ENCODE results near the gene NBAS. TPM values are rescaled to one million over a fixed set of nuclear protein-coding genes. Genes with fewer than 3 reads are reported as not detected.

Gene NBAS
- total and polyA plus RNA-seq, 2 of the 13 experiments (the other 11 are each of a cell fraction or from before 2014, with no cell fraction given), result 33.6 to 58.7 TPM

DNA sequence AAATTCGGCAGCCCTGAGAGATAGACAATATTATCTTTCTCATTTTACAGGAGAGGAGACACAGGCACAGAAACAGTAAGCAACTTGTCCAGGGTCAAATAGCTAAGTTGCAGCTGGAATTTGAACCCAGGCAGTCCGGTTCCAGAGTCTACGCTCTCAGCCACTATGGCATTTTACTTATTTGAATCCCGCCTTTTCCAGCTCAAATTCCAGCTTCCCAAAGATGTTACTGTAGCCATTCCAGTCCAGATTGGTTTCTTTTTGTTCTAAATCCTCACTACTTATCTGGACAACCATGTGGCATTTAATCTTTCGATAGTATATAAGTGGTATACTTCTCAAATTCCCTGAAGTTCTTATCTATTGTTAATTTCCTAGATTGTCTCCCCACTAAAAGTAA lies 125.7 kb downstream of the NBAS start (continued):
- TF ChIP-seq, protein P1, sequence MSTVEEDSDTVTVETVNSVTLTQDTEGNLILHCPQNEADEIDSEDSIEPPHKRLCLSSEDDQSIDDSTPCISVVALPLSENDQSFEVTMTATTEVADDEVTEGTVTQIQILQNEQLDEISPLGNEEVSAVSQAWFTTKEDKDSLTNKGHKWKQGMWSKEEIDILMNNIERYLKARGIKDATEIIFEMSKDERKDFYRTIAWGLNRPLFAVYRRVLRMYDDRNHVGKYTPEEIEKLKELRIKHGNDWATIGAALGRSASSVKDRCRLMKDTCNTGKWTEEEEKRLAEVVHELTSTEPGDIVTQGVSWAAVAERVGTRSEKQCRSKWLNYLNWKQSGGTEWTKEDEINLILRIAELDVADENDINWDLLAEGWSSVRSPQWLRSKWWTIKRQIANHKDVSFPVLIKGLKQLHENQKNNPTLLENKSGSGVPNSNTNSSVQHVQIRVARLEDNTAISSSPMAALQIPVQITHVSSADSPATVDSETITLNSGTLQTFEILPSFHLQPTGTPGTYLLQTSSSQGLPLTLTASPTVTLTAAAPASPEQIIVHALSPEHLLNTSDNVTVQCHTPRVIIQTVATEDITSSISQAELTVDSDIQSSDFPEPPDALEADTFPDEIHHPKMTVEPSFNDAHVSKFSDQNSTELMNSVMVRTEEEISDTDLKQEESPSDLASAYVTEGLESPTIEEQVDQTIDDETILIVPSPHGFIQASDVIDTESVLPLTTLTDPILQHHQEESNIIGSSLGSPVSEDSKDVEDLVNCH (CRISPR knock-in tag; IDR thresholded peaks at IDR 0.05), result no peak
- TF ChIP-seq, protein P2, sequence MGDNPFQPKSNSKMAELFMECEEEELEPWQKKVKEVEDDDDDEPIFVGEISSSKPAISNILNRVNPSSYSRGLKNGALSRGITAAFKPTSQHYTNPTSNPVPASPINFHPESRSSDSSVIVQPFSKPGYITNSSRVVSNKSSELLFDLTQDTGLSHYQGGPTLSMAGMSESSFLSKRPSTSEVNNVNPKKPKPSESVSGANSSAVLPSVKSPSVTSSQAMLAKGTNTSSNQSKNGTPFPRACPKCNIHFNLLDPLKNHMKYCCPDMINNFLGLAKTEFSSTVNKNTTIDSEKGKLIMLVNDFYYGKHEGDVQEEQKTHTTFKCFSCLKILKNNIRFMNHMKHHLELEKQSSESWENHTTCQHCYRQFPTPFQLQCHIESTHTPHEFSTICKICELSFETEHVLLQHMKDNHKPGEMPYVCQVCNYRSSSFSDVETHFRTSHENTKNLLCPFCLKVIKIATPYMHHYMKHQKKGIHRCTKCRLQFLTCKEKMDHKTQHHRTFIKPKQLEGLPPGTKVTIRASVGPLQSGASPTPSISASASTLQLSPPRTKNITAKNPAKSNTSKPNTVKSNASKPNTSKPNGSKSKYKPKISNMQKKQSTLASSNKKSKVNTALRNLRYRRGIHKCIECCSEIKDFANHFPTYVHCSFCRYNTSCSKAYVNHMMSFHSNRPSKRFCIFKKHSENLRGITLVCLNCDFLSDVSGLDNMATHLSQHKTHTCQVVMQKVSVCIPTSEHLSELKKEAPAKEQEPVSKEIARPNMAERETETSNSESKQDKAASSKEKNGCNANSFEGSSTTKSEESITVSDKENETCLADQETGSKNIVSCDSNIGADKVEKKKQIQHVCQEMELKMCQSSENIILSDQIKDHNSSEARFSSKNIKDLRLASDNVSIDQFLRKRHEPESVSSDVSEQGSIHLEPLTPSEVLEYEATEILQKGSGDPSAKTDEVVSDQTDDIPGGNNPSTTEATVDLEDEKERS (CRISPR knock-in tag; IDR thresholded peaks at IDR 0.05), result no peak
- peak; percentile 75 for TF ChIP-seq ASH2L (IDR thresholded peaks at IDR 0.05; ENCODE audit: insufficient read length, low read depth, low read length)
- TF ChIP-seq ZNF839 (CRISPR knock-in tag; IDR thresholded peaks at IDR 0.05; ENCODE audit: borderline replicate concordance), result no peak
- no peak for TF ChIP-seq MAFG (CRISPR knock-in tag; IDR thresholded peaks at IDR 0.05)
- no peak for TF ChIP-seq RORA (CRISPR knock-in tag; IDR thresholded peaks at IDR 0.05)
- no peak for TF ChIP-seq MTF2 (CRISPR knock-in tag; IDR thresholded peaks at IDR 0.05; ENCODE audit: borderline replicate concordance)
- no peak for TF ChIP-seq DPF2 (CRISPR knock-in tag; IDR thresholded peaks at IDR 0.05; ENCODE audit: borderline replicate concordance, low read depth)
- TF ChIP-seq ZNF235 (CRISPR knock-in tag; IDR thresholded peaks at IDR 0.05; ENCODE audit: borderline replicate concordance), result no peak
- TF ChIP-seq EP300 (IDR thresholded peaks at IDR 0.05; ENCODE audit: low read depth in 2 of 2, low read length in 2 of 2), result peak in 1 of 2 experiments; percentile 72; a peak in 1 of 4 replicates
- TF ChIP-seq EP300 (CRISPR knock-in tag; IDR thresholded peaks at IDR 0.05; ENCODE audit: borderline replicate concordance), result no peak
- TF ChIP-seq PPARG (CRISPR knock-in tag; conservative IDR thresholded peaks at IDR 0.05), result 0 out of 2 replicates have a peak, but pooled peaks have one; percentile 24
- no peak for TF ChIP-seq ZNF557 (CRISPR knock-in tag; IDR thresholded peaks at IDR 0.05)
- TF ChIP-seq RBAK (CRISPR knock-in tag; IDR thresholded peaks at IDR 0.05), result no peak
- no peak for TF ChIP-seq ZKSCAN1 (IDR thresholded peaks at IDR 0.05; ENCODE audit: low read length)
- TF ChIP-seq ZNF589 (CRISPR knock-in tag; conservative IDR thresholded peaks at IDR 0.05), result no peak
- no peak for TF ChIP-seq SMARCC2 (IDR thresholded peaks at IDR 0.05)
- TF ChIP-seq, protein P3, sequence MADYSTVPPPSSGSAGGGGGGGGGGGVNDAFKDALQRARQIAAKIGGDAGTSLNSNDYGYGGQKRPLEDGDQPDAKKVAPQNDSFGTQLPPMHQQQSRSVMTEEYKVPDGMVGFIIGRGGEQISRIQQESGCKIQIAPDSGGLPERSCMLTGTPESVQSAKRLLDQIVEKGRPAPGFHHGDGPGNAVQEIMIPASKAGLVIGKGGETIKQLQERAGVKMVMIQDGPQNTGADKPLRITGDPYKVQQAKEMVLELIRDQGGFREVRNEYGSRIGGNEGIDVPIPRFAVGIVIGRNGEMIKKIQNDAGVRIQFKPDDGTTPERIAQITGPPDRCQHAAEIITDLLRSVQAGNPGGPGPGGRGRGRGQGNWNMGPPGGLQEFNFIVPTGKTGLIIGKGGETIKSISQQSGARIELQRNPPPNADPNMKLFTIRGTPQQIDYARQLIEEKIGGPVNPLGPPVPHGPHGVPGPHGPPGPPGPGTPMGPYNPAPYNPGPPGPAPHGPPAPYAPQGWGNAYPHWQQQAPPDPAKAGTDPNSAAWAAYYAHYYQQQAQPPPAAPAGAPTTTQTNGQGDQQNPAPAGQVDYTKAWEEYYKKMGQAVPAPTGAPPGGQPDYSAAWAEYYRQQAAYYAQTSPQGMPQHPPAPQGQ (CRISPR knock-in tag; IDR thresholded peaks at IDR 0.05; ENCODE audit: borderline replicate concordance), result no peak
- TF ChIP-seq, protein P4, sequence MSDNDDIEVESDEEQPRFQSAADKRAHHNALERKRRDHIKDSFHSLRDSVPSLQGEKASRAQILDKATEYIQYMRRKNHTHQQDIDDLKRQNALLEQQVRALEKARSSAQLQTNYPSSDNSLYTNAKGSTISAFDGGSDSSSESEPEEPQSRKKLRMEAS (IDR thresholded peaks at IDR 0.05), result 0 out of 2 replicates have a peak, but pooled peaks have one; percentile 27
- no peak for TF ChIP-seq GABPB1 (CRISPR knock-in tag; IDR thresholded peaks at IDR 0.05)
- TF ChIP-seq NFYC (CRISPR knock-in tag; IDR thresholded peaks at IDR 0.05), result no peak
- no peak for TF ChIP-seq CBFB (CRISPR knock-in tag; IDR thresholded peaks at IDR 0.05)
- TF ChIP-seq ZNF468 (CRISPR knock-in tag; IDR thresholded peaks at IDR 0.05), result no peak
- no peak for TF ChIP-seq AKAP8 (CRISPR knock-in tag; IDR thresholded peaks at IDR 0.05)
- no peak for TF ChIP-seq ZNF556 (CRISPR knock-in tag; IDR thresholded peaks at IDR 0.05; ENCODE audit: borderline replicate concordance)

Data from HepG2 (cell line).